MM.1S (cell line): ENCODE data around the gene BCAS3.

Experiments
- DNase-seq: peaks from one replicate; pipeline ENCODE4 v3.0.0-alpha.2; 2015
- H2AFZ ChIP-seq: fragments of 300-600 bp; sonication (generic); 2 replicates; pipeline ENCODE4 v1.6.0; 2016; ENCODE audit warnings: antibody characterized with exemption, low read length
- H3F3A ChIP-seq: fragments of 300-600 bp; sonication (generic); 2 replicates; pipeline ENCODE4 v1.6.1; 2016; ENCODE audit warnings: mild to moderate bottlenecking, antibody characterized with exemption, low read length, moderate library complexity, mixed read lengths; ENCODE audit not compliant: insufficient read depth
- H3K27ac ChIP-seq: fragments of 300-600 bp; sonication (generic); 2 replicates; pipeline ENCODE4 v1.5.1; 2016; ENCODE audit warnings: mild to moderate bottlenecking, low read length
- H3K27me3 ChIP-seq: fragments of 300-600 bp; sonication (generic); replicated peaks from 2 replicates; pipeline ENCODE4 v1.6.0; 2016; ENCODE audit warnings: low read length; ENCODE audit not compliant: insufficient read depth
- H3K36me3 ChIP-seq: fragments of 300-600 bp; sonication (generic); replicated peaks from 2 replicates; pipeline ENCODE4 v1.6.1; 2016; ENCODE audit warnings: mild to moderate bottlenecking, low read length, mixed read lengths; ENCODE audit not compliant: insufficient read depth
- H3K4me1 ChIP-seq: fragments of 300-600 bp; sonication (generic); 2 replicates; pipeline ENCODE4 v1.6.1; 2016; ENCODE audit warnings: low read length, mixed read lengths
- H3K4me2 ChIP-seq: fragments of 300-600 bp; sonication (generic); 2 replicates; pipeline ENCODE4 v1.6.0; 2016; ENCODE audit warnings: low read depth, low read length
- H3K4me3 ChIP-seq: fragments of 300-600 bp; sonication (generic); 2 replicates; pipeline ENCODE4 v1.5.1; 2016; ENCODE audit warnings: low read length, mixed read lengths
- H3K79me2 ChIP-seq: fragments of 300-600 bp; sonication (generic); 2 replicates; pipeline ENCODE4 v1.6.1; 2016; ENCODE audit warnings: mixed run types, low read length, mixed read lengths
- H3K9ac ChIP-seq: fragments of 300-600 bp; sonication (generic); 2 replicates; pipeline ENCODE4 v1.6.1; 2016; ENCODE audit warnings: low read length, mixed read lengths
- H3K9me2 ChIP-seq: fragments of 300-600 bp; sonication (generic); replicated peaks from 2 replicates; pipeline ENCODE4 v1.6.1; 2016; ENCODE audit warnings: mild to moderate bottlenecking, low read length, mixed read lengths; ENCODE audit not compliant: insufficient read depth
- H3K9me3 ChIP-seq: fragments of 300-600 bp; sonication (generic); replicated peaks from 2 replicates; pipeline ENCODE4 v1.6.1; 2016; ENCODE audit warnings: mild to moderate bottlenecking, low read length, mixed read lengths; ENCODE audit not compliant: insufficient read depth
- H4K20me1 ChIP-seq: fragments of 300-600 bp; sonication (generic); 2 replicates; pipeline ENCODE4 v1.6.1; 2016; ENCODE audit warnings: mild to moderate bottlenecking, low read length, moderate library complexity, mixed read lengths; ENCODE audit not compliant: insufficient read depth
- CTCF ChIP-seq: fragments of 300-600 bp; sonication (generic); IDR thresholded peaks from 2 replicates; pipeline ENCODE4 v1.5.1; 2016; ENCODE audit warnings: antibody characterized with exemption, low read length, mixed read lengths
- EZH2 ChIP-seq: fragments of 300-600 bp; sonication (generic); optimal IDR thresholded peaks from 2 replicates; pipeline ENCODE3; 2017; ENCODE audit warnings: low read depth, mild to moderate bottlenecking, antibody characterized with exemption, low read length, mixed read lengths
- EZH2phosphoT487 ChIP-seq: fragments of 300-600 bp; sonication (generic); IDR thresholded peaks from 2 replicates; pipeline ENCODE4 v1.6.1; 2018; ENCODE audit warnings: antibody characterized with exemption, low read length

The BCAS3 gene

DNA sequence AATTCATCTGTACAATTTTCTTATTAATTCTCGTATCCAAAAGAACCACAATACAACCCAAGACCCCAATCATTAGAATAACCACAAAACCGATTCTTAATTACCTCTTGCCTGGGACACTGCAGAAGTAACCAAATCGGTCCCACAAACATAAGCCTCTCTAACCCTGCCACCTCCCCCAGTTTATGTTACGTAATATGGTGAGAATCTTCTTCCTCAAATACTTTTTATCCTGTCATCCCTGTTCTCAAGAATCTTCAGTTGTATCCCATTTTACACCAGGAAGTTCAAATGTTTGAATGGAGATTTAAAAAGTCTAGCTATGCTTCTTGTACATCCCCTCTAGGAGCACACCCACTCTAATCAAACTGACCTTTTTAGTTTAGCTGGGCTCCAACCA is 452.7 kb downstream of the BCAS3 start:
- Histone ChIP-seq H3K27ac (no peak overlapping the region), H3K9me3 (no peaks in the 10 kb centered on the region), H3K4me1 (no peaks in the 10 kb centered on the region), H3K36me3 (no peaks in the 10 kb centered on the region), H3K27me3 (no peaks in the 10 kb centered on the region), H3K79me2 (no peaks in the 10 kb centered on the region), H3F3A (no peaks in the 10 kb centered on the region), H2AFZ (no peak overlapping the region), H3K9ac (no peak overlapping the region), H3K4me2 (no peak overlapping the region), H4K20me1 (no peaks in the 10 kb centered on the region), H3K9me2 (no peaks in the 10 kb centered on the region), H3K4me3 (no peak overlapping the region)
- TF ChIP-seq CTCF: no peak
- no peak for TF ChIP-seq EZH2phosphoT487
- TF ChIP-seq EZH2: no peak
- no peak for DNase-seq

- Histone ChIP-seq H2AFZ (no peak overlapping the region), H3K4me1 (no peaks in the 10 kb centered on the region), H4K20me1 (no peaks in the 10 kb centered on the region), H3K27me3 (no peaks in the 10 kb centered on the region), H3K36me3 (no peaks in the 10 kb centered on the region), H3K79me2 (no peaks in the 10 kb centered on the region), H3K9me2 (no peaks in the 10 kb centered on the region), H3K27ac (no peak overlapping the region), H3K9me3 (no peaks in the 10 kb centered on the region), H3K9ac (no peak overlapping the region), H3K4me3 (no peak overlapping the region), H3K4me2 (no peak overlapping the region), H3F3A (no peaks in the 10 kb centered on the region)
- no peak for DNase-seq
- TF ChIP-seq EZH2: no peak
- no peak for TF ChIP-seq CTCF
- TF ChIP-seq EZH2phosphoT487: no peak
Measured at GRCh38 chr17:61131585-61131984, 453.9 kb downstream of the BCAS3 start.

- Histone ChIP-seq H4K20me1 (no peaks in the 10 kb centered on the region), H3K27me3 (no peaks in the 10 kb centered on the region), H3K79me2 (no peaks in the 10 kb centered on the region), H3K4me3 (no peak overlapping the region), H3K9ac (no peak overlapping the region), H2AFZ (no peak overlapping the region), H3K9me2 (no peaks in the 10 kb centered on the region), H3K36me3 (no peaks in the 10 kb centered on the region), H3K27ac (no peak overlapping the region), H3K9me3 (no peaks in the 10 kb centered on the region), H3K4me2 (no peak overlapping the region), H3F3A (no peaks in the 10 kb centered on the region), H3K4me1 (no peaks in the 10 kb centered on the region)
- DNase-seq: no peak
- no peak for TF ChIP-seq CTCF
- TF ChIP-seq EZH2: no peak
- no peak for TF ChIP-seq EZH2phosphoT487
Measured at GRCh38 chr17:61132524-61132923, 454.9 kb downstream of the BCAS3 start.
